Activated T-cell treated with anti-CD3 and anti-CD28 coated beads, Interleukin-2, amount 50 U/mL, for 1 hour (primary cell): ENCODE results near the gene CCDC74A.
"Not testable (repeated sequence)": the region's sequence is repeated elsewhere in the genome, so short reads cannot be mapped to it uniquely, and the experiment has no call there.

Source experiments
- DNase-seq: peaks from one replicate; pipeline ENCODE4 v3.0.0-alpha.2; 2020

CCDC74A gene

GRCh38 chr2:131566371-131566770 lies 38.7 kb downstream of the CCDC74A start:
- no peak for DNase-seq

GRCh38 chr2:131567891-131568290 lies 40.2 kb downstream of the CCDC74A start:
- no peak for DNase-seq

GRCh38 chr2:131568401-131568800 lies 40.7 kb downstream of the CCDC74A start:
- DNase-seq: not testable (repeated sequence)

GRCh38 chr2:131572175-131572574 lies 44.5 kb downstream of the CCDC74A start:
- no peak for DNase-seq

- no peak for DNase-seq
These were observed 50.1 kb downstream of the CCDC74A start for GRCh38 chr2:131577812-131578211.

GRCh38 chr2:131580187-131580586 lies 52.5 kb downstream of the CCDC74A start:
- no peak for DNase-seq
